HepG2 (cell line): Measurements from ENCODE around the gene SENP5. TPM values are rescaled to one million over a fixed set of nuclear protein-coding genes. Genes with fewer than 3 reads are reported as not detected.
A peak's percentile ranks its signal among the peaks of the same experiment; 100 is the strongest.

Source experiments
- HDAC2 ChIP-seq: sonication (generic); formaldehyde crosslinking; IDR thresholded peaks from 2 replicates; pipeline ENCODE4 v1.4.0; 2020; ENCODE audit warnings: missing genetic modification reagents
- KDM6A ChIP-seq: IDR thresholded peaks from 2 replicates; pipeline ENCODE4 v1.6.1; 2016; ENCODE audit warnings: low read depth
- MBD4 ChIP-seq: IDR thresholded peaks from 2 replicates; pipeline ENCODE4 v1.6.1; 2012; ENCODE audit warnings: low read length, inconsistent platforms, borderline replicate concordance
- RBFOX2 ChIP-seq: fragments of 200-400 bp; formaldehyde crosslinking; IDR thresholded peaks from 2 replicates; pipeline ENCODE4 v1.6.1; 2017; ENCODE audit warnings: low read depth, mild to moderate bottlenecking, low read length
- SALL1 ChIP-seq: sonication (generic); formaldehyde crosslinking; IDR thresholded peaks from 2 replicates; pipeline ENCODE4 v1.8.0; 2022; ENCODE audit warnings: mild to moderate bottlenecking, missing genetic modification reagents
- TAF1 ChIP-seq: sonication (generic); formaldehyde crosslinking; IDR thresholded peaks from 2 replicates; pipeline ENCODE4 v1.4.0; 2020; ENCODE audit warnings: missing genetic modification reagents
- TMF1 ChIP-seq: sonication (generic); formaldehyde crosslinking; IDR thresholded peaks from 2 replicates; pipeline ENCODE4 v1.8.1; 2022; ENCODE audit warnings: low read depth, missing genetic modification reagents
- polyA plus RNA-seq, 8 experiments: library from polyadenylated mRNA; depleted of rRNA in 3 of 8; stranded (reverse) in 7 of 8; unstranded in 1 of 8; fragments of >200 nt; fragmentation: Illumina TruSeq in 4 of 8; extraction: Trizol in 4 of 8; gene quantifications; 2 replicates each; pipeline versions ENCODE4 v1.2.1 to v1.2.3, GENCODE V29; 2011 to 2016; ENCODE audit warnings: low read depth in 4 of 8, missing spikeins in 1 of 8, mixed read lengths in 1 of 8; ENCODE audit not compliant: insufficient read depth in 1 of 8
- total RNA-seq, 5 experiments: library from RNA; depleted of rRNA; stranded (reverse); fragments of >200 nt; fragmentation: Illumina TruSeq; extraction: Trizol; gene quantifications; 2 replicates each; pipeline ENCODE4 v1.2.3, GENCODE V29; 2016; ENCODE audit warnings: low read depth in 1 of 5
- TF ChIP-seq, protein P1 (sequence below): sonication (generic); formaldehyde crosslinking; IDR thresholded peaks from 2 replicates; pipeline ENCODE4 v1.5.0; 2020; ENCODE audit warnings: mild to moderate bottlenecking, missing genetic modification reagents, borderline replicate concordance
- TF ChIP-seq, protein P2 (sequence below): IDR thresholded peaks from 2 replicates; pipeline ENCODE4 v1.6.1; 2016
- TF ChIP-seq, protein P3 (sequence below): sonication (generic); formaldehyde crosslinking; IDR thresholded peaks from 2 replicates; pipeline ENCODE4 v1.4.0; 2020; ENCODE audit warnings: mild to moderate bottlenecking, missing genetic modification reagents
- TF ChIP-seq, protein P4 (sequence below): sonication (generic); formaldehyde crosslinking; IDR thresholded peaks from 2 replicates; pipeline ENCODE4 v1.8.1; 2023; ENCODE audit warnings: mild to moderate bottlenecking, missing genetic modification reagents

SENP5 gene
- total and polyA plus RNA-seq, 2 of the 13 experiments (the other 11 are each of a cell fraction or from before 2014, with no cell fraction given), result 17.6 to 30.9 TPM

DNA sequence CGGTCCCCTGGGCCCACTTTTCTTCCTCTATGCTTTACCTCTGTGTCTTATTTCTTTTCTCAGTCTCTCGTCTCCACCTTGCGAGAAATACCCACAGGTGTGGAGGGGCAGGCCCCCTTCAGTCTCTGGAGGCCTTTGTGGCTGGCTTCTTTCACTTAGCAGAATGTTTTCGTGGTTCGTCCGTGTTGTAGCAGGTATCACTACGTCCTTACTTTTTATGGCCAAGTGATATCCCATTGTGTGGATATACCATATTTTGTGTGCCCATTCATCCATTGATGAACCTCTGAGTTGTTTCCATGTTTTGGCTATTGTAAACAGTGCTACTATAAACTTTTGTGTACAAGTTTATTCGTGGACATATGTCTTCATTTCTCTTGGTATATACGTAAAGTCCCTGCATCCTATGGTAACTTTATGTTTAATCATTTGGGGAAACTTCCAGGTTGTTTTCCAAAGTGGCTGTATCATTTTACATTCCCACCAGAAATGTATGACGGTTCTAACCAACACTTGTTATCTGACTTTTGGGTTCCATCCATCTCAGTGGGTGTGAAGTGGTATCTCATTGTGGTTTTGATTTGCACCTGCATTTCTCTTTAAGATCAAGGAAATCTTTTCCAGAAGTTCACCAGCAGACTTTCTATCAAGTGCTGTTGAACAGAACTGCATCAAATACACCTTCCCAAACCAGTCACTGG is 95.4 kb downstream of the SENP5 start (continued):
- TF ChIP-seq, protein P1, sequence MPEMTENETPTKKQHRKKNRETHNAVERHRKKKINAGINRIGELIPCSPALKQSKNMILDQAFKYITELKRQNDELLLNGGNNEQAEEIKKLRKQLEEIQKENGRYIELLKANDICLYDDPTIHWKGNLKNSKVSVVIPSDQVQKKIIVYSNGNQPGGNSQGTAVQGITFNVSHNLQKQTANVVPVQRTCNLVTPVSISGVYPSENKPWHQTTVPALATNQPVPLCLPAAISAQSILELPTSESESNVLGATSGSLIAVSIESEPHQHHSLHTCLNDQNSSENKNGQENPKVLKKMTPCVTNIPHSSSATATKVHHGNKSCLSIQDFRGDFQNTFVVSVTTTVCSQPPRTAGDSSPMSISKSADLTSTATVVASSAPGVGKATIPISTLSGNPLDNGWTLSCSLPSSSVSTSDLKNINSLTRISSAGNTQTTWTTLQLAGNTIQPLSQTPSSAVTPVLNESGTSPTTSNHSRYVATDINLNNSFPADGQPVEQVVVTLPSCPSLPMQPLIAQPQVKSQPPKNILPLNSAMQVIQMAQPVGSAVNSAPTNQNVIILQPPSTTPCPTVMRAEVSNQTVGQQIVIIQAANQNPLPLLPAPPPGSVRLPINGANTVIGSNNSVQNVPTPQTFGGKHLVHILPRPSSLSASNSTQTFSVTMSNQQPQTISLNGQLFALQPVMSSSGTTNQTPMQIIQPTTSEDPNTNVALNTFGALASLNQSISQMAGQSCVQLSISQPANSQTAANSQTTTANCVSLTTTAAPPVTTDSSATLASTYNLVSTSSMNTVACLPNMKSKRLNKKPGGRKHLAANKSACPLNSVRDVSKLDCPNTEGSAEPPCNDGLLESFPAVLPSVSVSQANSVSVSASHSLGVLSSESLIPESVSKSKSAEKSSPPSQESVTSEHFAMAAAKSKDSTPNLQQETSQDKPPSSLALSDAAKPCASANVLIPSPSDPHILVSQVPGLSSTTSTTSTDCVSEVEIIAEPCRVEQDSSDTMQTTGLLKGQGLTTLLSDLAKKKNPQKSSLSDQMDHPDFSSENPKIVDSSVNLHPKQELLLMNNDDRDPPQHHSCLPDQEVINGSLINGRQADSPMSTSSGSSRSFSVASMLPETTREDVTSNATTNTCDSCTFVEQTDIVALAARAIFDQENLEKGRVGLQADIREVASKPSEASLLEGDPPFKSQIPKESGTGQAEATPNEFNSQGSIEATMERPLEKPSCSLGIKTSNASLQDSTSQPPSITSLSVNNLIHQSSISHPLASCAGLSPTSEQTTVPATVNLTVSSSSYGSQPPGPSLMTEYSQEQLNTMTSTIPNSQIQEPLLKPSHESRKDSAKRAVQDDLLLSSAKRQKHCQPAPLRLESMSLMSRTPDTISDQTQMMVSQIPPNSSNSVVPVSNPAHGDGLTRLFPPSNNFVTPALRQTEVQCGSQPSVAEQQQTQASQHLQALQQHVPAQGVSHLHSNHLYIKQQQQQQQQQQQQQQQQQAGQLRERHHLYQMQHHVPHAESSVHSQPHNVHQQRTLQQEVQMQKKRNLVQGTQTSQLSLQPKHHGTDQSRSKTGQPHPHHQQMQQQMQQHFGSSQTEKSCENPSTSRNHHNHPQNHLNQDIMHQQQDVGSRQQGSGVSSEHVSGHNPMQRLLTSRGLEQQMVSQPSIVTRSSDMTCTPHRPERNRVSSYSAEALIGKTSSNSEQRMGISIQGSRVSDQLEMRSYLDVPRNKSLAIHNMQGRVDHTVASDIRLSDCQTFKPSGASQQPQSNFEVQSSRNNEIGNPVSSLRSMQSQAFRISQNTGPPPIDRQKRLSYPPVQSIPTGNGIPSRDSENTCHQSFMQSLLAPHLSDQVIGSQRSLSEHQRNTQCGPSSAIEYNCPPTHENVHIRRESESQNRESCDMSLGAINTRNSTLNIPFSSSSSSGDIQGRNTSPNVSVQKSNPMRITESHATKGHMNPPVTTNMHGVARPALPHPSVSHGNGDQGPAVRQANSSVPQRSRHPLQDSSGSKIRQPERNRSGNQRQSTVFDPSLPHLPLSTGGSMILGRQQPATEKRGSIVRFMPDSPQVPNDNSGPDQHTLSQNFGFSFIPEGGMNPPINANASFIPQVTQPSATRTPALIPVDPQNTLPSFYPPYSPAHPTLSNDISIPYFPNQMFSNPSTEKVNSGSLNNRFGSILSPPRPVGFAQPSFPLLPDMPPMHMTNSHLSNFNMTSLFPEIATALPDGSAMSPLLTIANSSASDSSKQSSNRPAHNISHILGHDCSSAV (CRISPR knock-in tag), result 0 out of 2 replicates have a peak, but pooled peaks have one; percentile 7
- TF ChIP-seq, protein P2, sequence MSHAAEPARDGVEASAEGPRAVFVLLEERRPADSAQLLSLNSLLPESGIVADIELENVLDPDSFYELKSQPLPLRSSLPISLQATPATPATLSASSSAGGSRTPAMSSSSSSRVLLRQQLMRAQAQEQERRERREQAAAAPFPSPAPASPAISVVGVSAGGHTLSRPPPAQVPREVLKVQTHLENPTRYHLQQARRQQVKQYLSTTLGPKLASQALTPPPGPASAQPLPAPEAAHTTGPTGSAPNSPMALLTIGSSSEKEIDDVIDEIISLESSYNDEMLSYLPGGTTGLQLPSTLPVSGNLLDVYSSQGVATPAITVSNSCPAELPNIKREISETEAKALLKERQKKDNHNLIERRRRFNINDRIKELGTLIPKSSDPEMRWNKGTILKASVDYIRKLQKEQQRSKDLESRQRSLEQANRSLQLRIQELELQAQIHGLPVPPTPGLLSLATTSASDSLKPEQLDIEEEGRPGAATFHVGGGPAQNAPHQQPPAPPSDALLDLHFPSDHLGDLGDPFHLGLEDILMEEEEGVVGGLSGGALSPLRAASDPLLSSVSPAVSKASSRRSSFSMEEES (CRISPR knock-in tag), result no peak
- TF ChIP-seq KDM6A (CRISPR knock-in tag) (no peak), MBD4 (peak; percentile 48; the same call in 1 of the 2 replicates), HDAC2 (CRISPR knock-in tag) (no peak), TAF1 (CRISPR knock-in tag) (no peak), TMF1 (no peak), RBFOX2 (peak; percentile 71; the same call in 1 of the 2 replicates), SALL1 (CRISPR knock-in tag) (peak; percentile 45; the same call in 1 of the 2 replicates)
- TF ChIP-seq, protein P3, sequence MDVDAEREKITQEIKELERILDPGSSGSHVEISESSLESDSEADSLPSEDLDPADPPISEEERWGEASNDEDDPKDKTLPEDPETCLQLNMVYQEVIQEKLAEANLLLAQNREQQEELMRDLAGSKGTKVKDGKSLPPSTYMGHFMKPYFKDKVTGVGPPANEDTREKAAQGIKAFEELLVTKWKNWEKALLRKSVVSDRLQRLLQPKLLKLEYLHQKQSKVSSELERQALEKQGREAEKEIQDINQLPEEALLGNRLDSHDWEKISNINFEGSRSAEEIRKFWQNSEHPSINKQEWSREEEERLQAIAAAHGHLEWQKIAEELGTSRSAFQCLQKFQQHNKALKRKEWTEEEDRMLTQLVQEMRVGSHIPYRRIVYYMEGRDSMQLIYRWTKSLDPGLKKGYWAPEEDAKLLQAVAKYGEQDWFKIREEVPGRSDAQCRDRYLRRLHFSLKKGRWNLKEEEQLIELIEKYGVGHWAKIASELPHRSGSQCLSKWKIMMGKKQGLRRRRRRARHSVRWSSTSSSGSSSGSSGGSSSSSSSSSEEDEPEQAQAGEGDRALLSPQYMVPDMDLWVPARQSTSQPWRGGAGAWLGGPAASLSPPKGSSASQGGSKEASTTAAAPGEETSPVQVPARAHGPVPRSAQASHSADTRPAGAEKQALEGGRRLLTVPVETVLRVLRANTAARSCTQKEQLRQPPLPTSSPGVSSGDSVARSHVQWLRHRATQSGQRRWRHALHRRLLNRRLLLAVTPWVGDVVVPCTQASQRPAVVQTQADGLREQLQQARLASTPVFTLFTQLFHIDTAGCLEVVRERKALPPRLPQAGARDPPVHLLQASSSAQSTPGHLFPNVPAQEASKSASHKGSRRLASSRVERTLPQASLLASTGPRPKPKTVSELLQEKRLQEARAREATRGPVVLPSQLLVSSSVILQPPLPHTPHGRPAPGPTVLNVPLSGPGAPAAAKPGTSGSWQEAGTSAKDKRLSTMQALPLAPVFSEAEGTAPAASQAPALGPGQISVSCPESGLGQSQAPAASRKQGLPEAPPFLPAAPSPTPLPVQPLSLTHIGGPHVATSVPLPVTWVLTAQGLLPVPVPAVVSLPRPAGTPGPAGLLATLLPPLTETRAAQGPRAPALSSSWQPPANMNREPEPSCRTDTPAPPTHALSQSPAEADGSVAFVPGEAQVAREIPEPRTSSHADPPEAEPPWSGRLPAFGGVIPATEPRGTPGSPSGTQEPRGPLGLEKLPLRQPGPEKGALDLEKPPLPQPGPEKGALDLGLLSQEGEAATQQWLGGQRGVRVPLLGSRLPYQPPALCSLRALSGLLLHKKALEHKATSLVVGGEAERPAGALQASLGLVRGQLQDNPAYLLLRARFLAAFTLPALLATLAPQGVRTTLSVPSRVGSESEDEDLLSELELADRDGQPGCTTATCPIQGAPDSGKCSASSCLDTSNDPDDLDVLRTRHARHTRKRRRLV, result 0 out of 2 replicates have a peak, but pooled peaks have one; percentile 31
- TF ChIP-seq, protein P4, sequence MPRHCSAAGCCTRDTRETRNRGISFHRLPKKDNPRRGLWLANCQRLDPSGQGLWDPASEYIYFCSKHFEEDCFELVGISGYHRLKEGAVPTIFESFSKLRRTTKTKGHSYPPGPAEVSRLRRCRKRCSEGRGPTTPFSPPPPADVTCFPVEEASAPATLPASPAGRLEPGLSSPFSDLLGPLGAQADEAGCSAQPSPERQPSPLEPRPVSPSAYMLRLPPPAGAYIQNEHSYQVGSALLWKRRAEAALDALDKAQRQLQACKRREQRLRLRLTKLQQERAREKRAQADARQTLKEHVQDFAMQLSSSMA, result no peak
